Activated CD8-positive, alpha-beta T cell treated with anti-CD3 and anti-CD28 coated beads for 36 hours (primary cell): ENCODE measurements around the gene PODXL2. TPM values are rescaled to one million over a fixed set of nuclear protein-coding genes. Genes with fewer than 3 reads are reported as not detected.

Source experiments
- ATAC-seq: fragments of 200-7000 bp; cut with Tn5 transposase; one replicate; pipeline ENCODE4 v1.10.0; 2021; ENCODE audit warnings: mild to moderate bottlenecking, moderate library complexity
- CTCF ChIA-PET: fragments of 350-600 bp; sonication (Branson Sonifier 250); formaldehyde crosslinking; loops from one replicate; lab custom pipeline; 2021; ENCODE audit warnings: antibody characterized with exemption; lab: Charles Lee
- POLR2A ChIA-PET: fragments of 350-600 bp; sonication (Branson Sonifier 250); formaldehyde crosslinking; loops from one replicate; lab custom pipeline; 2021; ENCODE audit warnings: antibody characterized with exemption; lab: Charles Lee
- DNase-seq: peaks from one replicate; pipeline ENCODE4 v3.0.0-alpha.2; 2020
- H3K27ac Mint-ChIP-seq: one replicate; pipeline ENCODE4 v1.8.0; 2021; ENCODE audit warnings: mild to moderate bottlenecking, mixed read lengths
- H3K27me3 Mint-ChIP-seq: one replicate; pipeline ENCODE4 v1.8.0; 2021; ENCODE audit warnings: mixed read lengths
- H3K36me3 Mint-ChIP-seq: one replicate; pipeline ENCODE4 v1.8.0; 2021; ENCODE audit warnings: low read depth, mixed read lengths
- H3K4me1 Mint-ChIP-seq: one replicate; pipeline ENCODE4 v1.8.0; 2021; ENCODE audit warnings: low read depth, mixed read lengths
- H3K4me3 Mint-ChIP-seq: one replicate; pipeline ENCODE4 v1.8.0; 2021; ENCODE audit warnings: mild to moderate bottlenecking, moderate library complexity, mixed read lengths
- H3K9me3 Mint-ChIP-seq: one replicate; pipeline ENCODE4 v1.8.0; 2021; ENCODE audit warnings: mixed read lengths
- intact Hi-C: fragments of 100-400 bp; cut with micrococcal nuclease; formaldehyde crosslinking; loops from one replicate; pipeline ENCODE4 v1.10.0; 2022
- total RNA-seq, 2 experiments: library from RNA; stranded (reverse); gene quantifications; one replicate each; pipeline ENCODE4 v1.2.3, GENCODE V29; 2021
- TF ChIP-seq, protein P1 (sequence below): fragments of 200-600 bp; IDR thresholded peaks from one replicate; pipeline ENCODE4 v1.8.0; 2022; ENCODE audit warnings: antibody characterized with exemption, mild to moderate bottlenecking

PODXL2 gene
- total RNA-seq, 2 experiments from 2014 or later: 1.1 to 1.3 TPM

DNA sequence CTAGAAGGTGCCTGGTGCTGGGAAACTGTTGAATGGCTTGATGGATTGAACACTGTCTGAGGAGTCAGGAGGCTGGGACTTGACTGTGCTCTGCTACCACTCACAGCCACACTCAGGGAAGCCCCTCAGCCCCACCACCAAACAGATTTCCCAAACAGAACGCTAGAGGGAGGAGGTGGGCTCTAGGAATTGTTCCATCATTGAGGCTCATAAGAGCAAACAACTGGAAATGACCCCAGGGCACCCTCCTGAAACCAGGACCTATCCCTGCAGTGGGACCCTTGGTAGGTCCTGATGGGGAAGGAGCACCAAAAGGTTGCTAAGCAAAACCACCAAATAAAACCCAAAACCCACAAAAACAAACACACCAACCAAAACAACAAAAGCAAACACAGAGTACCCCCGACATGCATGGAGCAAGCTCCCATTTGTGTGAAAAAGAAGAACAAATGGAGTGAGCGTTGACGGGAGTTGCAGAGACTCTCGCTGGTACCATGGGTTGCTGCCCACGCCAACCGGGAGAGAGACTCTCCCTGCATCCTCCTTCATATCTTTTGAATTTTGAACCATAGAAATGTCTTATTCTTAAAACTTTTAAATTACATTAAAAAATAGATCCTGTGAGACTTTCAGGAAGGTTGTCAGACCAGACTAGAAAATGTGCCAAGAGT, 89.4 kb downstream of the PODXL2 start:
- ATAC-seq (no peak), DNase-seq (no peak)
- H3K27ac Mint-ChIP-seq: no peak overlapping the region
- H3K36me3 Mint-ChIP-seq: no peaks in the 10 kb centered on the region
- ChIA-PET CTCF (no interaction called here), POLR2A (no interaction called here)
- H3K4me1 Mint-ChIP-seq: no peaks in the 10 kb centered on the region
- TF ChIP-seq, protein P1, sequence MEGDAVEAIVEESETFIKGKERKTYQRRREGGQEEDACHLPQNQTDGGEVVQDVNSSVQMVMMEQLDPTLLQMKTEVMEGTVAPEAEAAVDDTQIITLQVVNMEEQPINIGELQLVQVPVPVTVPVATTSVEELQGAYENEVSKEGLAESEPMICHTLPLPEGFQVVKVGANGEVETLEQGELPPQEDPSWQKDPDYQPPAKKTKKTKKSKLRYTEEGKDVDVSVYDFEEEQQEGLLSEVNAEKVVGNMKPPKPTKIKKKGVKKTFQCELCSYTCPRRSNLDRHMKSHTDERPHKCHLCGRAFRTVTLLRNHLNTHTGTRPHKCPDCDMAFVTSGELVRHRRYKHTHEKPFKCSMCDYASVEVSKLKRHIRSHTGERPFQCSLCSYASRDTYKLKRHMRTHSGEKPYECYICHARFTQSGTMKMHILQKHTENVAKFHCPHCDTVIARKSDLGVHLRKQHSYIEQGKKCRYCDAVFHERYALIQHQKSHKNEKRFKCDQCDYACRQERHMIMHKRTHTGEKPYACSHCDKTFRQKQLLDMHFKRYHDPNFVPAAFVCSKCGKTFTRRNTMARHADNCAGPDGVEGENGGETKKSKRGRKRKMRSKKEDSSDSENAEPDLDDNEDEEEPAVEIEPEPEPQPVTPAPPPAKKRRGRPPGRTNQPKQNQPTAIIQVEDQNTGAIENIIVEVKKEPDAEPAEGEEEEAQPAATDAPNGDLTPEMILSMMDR: no peak
- no peak overlapping the region for H3K4me3 Mint-ChIP-seq
- H3K27me3 Mint-ChIP-seq: peaks cover 3% of the 10 kb centered on the region
- intact Hi-C loops: no loop called here
- H3K9me3 Mint-ChIP-seq: no peaks in the 10 kb centered on the region

DNA sequence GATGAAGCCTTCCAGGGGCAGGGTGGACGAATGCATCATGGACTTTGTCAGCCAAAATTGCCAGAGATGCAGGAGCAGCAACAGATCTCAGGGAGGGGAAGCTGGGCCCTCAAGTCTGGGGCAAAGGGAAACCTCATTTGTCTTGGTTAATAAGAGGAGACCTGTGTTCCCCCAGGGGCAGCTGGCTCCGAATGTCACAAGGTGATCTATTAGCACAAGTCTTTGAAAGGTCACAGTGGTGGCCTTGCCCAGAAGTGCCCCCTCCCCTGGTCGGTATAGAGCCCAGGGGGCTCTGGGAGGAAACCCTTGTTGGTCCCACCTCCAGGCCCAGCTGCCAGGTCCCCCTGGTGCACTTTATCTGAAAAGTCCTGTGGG, 89.9 kb downstream of the PODXL2 start:
- H3K27me3 Mint-ChIP-seq: peaks cover 3% of the 10 kb centered on the region
- CTCF ChIA-PET: no interaction called here
- no peak overlapping the region for H3K4me3 Mint-ChIP-seq
- H3K4me1 Mint-ChIP-seq: no peaks in the 10 kb centered on the region
- H3K36me3 Mint-ChIP-seq: no peaks in the 10 kb centered on the region
- H3K27ac Mint-ChIP-seq: no peak overlapping the region
- TF ChIP-seq, protein P1: no peak
- no peak for DNase-seq
- POLR2A ChIA-PET: no interaction called here
- no peak for ATAC-seq
- H3K9me3 Mint-ChIP-seq: no peaks in the 10 kb centered on the region
- intact Hi-C loops: no loop called here

DNA sequence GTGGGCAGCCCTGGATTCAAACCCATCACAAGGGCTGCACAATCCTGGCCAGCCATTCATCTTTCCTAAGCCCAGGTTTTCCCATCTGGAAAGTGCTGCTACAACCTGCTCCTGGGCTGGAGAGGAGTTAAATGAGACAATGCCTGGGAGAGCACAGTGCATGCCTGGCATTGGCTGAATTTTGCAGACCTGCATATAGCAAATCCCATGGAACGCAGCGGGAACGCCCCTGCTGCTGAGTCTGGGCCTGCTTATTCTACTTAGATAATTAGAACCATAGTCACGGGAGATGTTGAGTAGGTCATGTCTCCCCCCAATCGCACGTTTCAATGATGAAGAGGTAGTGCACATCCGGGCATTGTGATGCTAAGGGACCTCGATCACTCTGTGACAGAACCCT, 90.4 kb downstream of the PODXL2 start:
- H3K27ac Mint-ChIP-seq: no peak overlapping the region
- POLR2A ChIA-PET: no interaction called here
- H3K4me3 Mint-ChIP-seq: no peak overlapping the region
- CTCF ChIA-PET: no interaction called here
- DNase-seq: no peak
- ATAC-seq: no peak
- no peaks in the 10 kb centered on the region for H3K4me1 Mint-ChIP-seq
- intact Hi-C loops: no loop called here
- H3K27me3 Mint-ChIP-seq: peaks cover 3% of the 10 kb centered on the region
- H3K36me3 Mint-ChIP-seq: no peaks in the 10 kb centered on the region
- TF ChIP-seq, protein P1: no peak
- no peaks in the 10 kb centered on the region for H3K9me3 Mint-ChIP-seq

DNA sequence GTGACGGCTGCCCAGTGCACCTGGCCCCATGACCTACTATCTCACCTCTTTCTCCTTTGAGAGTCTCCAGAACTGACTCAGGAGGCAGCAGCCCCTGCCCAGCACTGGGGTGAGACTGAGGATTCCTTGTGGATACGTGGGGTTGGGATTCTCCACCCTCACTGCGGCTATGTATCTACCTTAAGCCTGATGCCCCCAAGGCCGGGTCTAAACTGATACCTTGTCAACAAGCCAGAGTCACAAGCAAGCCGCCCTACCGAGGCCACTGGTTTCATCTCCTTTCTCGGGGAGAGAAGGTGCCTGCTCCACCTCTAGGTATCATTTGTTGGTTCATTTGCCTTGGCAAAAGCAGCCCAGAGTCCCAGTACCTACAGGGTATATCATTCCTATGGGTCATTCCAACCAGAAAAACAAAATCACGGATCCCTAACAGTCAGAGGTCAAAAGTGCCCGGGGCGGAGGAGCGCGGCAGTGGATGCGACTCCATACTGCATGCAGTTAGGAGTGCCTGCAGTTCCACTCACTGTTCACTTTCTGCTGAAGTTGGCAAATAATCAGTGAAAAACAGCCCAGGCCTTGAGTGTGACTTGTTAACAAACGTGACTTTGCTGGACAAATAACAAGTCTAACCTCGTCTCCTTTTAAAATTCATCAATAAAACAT, 91.3 kb downstream of the PODXL2 start:
- Mint-ChIP-seq H3K4me3 (no peak overlapping the region), H3K27me3 (peaks cover 6% of the 10 kb centered on the region), H3K4me1 (no peaks in the 10 kb centered on the region), H3K9me3 (no peaks in the 10 kb centered on the region), H3K36me3 (no peaks in the 10 kb centered on the region), H3K27ac (no peak overlapping the region)
- POLR2A ChIA-PET: no interaction called here
- intact Hi-C loops: no loop called here
- DNase-seq (no peak), ATAC-seq (no peak)
- TF ChIP-seq, protein P1: no peak
- CTCF ChIA-PET: no interaction called here
